Fibroblast of the conjunctiva (primary cell): ENCODE measurements around the gene RBMS1.
A peak's percentile ranks its signal among the peaks of the same experiment; 100 is the strongest.

Experiments used
- DNase-seq: peaks from one replicate; pipeline ENCODE4 v3.0.0-alpha.2; 2010; ENCODE audit warnings: low read depth

RBMS1 gene

DNA sequence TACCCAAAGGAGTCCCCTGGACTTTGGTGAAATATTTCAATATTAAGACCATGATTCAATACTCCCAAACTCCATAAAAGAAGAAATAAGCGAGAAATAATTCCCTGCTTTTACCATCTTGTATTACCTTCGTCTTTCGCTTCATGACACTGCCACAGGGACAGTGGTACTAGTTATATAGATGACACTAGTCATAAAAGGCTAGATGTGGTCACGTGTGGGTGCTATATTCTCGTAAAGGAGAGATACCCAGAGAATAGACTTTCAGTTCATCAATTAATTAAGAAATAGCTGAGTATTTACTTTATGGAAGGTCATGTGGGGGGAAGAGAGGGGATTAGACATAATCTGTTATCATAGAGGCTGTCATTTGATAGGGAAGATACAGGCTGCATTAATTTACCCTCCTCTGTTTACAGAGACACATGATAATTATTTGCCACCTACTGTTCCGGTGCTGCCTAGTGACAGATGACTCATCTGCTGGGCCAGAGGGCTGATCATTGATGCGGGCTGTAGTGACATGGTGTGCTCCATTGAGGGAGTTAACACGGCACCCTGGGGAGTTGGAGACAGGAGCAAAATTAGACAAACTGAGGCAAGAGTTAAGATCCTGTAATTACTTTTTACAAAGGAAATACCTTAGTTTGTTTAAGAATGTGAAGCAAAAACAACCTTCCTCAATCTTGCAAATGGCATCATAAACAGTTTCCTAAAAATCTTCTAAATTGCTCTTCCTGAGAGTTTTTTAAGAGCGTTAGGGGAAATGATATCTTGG is 215.3 kb downstream of the RBMS1 start:
- DNase-seq: no peak

- no peak for DNase-seq
Observed at GRCh38 chr2:160277151-160277550, 216.5 kb downstream of the RBMS1 start.

DNA sequence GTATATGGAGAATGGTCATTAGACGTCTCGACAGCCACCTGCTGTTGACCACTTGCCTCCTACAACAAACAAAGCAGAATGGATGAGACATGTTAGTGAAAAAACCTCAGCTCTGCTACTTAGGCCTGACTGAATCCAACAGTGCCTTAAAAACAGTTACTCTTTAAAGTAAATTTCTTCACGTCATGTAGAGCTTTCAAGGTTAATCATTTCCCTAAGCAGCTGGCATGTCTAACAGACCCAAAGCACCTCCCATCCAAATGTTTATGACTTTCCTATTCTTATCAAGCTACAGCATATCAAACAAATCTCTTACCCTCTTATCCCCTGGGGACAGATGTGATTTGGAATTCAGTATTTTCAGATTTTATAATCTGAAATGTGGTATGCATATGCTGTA is 218.0 kb downstream of the RBMS1 start:
- DNase-seq: no peak

- no peak for DNase-seq
Observed at GRCh38 chr2:160271171-160272086, 222.2 kb downstream of the RBMS1 start.

DNA sequence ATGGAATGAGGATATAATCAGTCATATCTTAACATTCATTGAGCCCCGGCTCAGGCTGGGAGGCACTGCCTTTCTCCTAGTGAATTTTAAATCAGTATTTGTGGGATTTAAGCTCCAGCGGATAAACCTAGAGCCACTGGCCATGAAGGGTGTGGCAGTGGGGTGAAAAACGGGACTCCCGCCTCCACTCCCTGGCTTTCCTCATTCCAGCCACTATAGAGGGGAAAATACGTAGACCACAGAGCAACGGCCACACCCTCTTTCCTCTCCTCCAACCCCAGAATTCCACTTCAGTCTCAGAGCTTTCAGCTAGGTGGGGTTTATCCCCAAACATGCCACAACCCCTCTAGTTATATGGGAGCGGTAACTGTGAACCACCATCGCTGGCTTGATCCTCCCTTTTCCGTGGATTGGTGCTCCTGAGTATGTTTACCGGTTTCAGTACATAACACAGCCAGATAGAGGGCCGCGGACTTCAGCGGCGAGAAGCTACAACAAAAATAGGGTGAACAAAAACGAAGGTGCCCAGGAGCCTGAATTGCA is 223.0 kb downstream of the RBMS1 start:
- DNase-seq: no peak

DNA sequence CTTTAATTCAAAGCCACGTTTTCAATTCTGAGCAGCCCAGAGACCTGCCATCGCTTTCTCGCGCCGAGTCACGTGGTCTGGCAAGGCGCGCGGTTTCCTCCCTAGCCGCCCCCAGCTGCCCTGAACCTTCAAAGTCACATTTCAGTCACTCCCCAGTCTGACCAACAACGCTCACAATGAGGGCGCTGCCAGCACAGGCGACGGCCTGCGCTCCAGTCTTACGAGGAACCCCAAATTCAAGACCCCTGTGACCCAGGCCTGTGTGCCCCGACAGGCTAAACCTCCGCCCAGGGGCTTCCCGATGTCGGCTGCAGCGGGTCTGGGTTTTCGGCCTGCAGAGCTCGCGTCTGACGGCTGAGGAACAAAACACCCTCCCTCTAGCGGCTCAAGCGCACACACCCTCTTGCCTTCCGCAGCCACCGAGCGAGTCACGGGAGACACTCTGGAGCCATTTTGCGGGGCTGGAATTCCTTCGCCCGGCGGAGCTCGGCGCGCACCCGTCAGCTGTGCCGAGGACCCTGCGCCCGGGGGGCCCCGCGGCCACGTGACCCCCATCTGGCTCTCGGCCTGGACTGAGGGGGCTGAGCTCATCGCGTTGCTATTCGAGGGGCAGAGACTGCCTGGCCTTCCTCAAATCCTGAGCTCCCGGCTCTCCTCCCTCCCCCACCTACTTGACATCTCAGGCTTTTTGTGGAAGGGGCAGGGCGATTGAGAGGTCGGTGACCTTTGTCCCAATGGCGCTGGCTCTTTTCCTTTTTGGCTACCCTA is 223.6 kb downstream of the RBMS1 start:
- peak; percentile 89 for DNase-seq

GRCh38 chr2:160269365-160269764 is 224.2 kb downstream of the RBMS1 start:
- DNase-seq: no peak

DNA sequence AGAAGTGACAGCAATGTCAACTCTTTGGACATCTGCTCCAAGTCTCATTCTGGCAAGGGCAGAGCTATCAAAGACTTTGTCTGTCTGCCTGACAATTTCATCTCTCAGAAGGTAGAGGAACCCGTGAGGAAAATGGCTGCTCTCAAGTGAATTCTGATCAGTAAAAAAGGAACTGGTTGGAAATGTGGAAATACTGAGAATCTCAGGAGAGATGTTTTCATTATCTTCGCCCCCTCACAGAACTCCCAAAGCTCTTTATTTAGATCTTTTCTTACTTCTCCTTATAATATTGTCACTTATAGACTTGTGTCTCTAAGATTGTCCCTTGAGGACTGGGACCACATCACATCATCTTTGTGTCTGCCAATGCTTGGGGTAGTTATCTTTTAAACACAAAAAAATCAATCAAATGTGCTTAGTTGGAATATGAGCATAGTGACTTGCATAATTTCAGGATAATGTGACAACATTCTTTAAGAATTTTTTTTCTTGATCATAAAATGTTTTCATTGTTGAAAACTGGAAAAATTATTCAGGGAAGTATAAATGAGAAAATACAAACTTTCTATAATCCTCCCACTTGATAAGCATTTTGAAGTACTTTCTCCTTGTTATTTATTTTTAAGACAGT is 225.3 kb downstream of the RBMS1 start:
- no peak for DNase-seq

DNA sequence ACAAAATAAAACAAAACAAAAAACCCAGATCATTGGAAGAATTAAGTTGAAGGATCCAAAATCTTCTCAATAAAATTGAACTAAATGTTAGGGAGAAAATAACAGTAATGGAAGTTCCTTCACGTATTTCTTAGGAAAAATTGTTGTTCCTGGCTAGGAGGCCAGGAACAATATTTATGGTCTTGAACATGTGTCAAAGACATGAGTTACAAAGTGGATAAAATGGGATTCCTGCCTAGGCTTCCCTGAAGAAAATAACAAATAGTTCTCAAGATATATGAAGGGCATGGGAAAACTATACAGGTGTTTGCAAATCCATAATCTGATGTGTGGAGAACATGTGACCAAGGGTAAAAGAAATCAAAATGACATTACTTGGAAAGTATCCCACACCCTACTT is 225.9 kb downstream of the RBMS1 start:
- no peak for DNase-seq

- no peak for DNase-seq
Observed at GRCh38 chr2:160267022-160267421, 226.6 kb downstream of the RBMS1 start.

DNA sequence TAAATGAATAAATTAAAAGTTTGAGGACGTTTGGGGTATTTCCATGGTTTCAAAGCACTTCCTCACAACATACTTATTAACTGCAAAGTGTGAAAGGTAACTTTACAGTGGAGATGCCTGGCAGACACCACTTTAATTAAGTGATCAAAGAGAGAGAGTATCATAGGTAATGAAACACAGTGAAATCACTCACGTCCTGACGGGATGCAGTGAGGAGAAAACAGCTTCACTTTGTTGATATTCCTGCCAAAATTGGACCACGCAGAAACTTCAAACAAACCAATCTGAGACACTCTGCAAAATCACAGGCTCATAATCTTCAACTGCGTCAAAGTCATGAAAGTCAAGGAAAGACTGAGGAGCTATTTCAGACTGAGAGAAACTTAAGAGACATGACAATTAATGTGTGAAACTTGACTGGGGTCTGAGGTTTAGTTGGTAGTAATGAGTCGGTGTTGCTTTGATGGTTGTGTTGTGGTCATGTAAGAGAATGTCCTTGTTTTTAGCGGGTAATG is 227.5 kb downstream of the RBMS1 start:
- DNase-seq: no peak

DNA sequence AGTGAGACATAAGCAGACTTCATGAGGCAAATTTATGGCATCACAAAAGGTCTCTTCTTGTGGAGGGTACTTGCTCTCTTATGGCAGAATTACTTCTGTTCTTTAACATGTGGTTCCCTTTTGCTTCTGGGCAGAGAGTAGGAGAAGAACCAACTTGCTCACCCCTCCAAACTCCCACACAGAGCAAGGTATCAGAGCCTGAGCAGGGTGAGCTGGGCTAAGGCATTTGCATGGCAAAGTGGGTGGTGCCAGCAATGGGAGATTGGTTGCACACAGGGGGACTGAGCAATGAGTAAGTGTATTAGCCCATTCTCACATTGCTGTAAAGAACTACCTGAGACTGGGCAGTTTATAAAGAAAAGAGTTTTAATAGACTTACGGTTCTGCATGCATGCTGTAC is 229.3 kb downstream of the RBMS1 start:
- no peak for DNase-seq

- DNase-seq: no peak
Observed at GRCh38 chr2:160261732-160262131, 231.9 kb downstream of the RBMS1 start.

DNA sequence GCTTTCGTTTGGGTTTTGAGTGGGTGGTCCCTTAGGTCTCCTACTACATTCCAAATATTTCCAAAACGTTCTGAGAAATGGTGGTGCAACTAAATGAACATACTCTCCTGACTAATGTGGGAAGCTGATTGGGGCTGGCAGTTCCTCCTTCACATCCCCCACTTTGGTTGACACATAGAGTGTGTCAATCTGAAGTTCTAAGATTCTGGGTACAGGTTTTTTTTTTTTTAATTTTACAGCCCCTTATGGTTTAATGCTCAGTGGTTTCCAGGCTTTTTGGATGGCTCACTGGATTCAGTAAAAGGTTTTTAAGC is 235.2 kb downstream of the RBMS1 start:
- DNase-seq: no peak

GRCh38 chr2:160257743-160258491 is 235.7 kb downstream of the RBMS1 start:
- DNase-seq: no peak

GRCh38 chr2:160257041-160257742 is 236.4 kb downstream of the RBMS1 start:
- no peak for DNase-seq

DNA sequence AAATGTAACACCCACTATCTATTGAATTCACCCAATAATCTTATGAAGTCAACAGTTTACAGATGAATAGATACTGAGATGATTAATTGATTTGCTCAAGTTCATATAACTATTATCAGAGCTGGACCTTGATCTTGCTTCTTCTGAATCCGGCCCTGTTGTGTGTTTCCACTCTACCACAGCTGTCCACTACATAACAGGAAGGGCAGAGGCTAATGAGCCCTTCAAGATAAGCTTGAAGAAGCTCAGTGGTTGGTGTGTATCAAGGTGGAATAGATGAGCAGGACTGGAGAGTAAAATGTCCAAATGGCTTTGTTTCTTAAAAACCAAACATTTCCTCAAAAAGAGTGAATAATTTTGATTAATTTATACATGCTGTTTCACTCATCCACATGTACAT is 237.1 kb downstream of the RBMS1 start:
- no peak for DNase-seq

- DNase-seq: no peak
Observed at GRCh38 chr2:160255408-160255807, 238.2 kb downstream of the RBMS1 start.

DNA sequence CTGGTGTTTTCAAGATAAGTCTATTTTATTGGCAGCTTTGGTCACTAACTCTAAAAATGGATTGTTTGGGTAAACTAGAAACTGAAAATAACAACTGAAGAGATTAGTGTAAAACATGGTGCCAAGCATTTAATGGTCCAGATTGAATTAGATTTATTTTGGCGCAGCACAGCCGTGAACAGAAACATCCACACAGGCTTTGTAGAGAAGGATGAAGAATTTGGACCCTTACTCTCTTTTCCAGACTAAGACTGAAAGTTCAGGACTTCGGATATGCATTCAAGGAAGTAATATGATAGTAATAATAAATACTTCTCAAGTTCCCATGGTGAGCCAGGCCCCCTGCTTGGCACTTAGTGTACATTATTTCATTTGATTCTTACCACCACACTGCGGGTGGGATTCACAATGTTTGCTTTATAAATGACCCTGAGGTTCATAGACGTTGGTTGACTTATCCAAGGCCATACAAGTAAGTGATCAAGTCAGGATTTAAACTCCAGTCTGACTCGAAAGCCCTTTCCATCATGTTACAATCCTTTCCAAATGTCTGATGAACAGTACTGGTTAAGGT is 239.3 kb downstream of the RBMS1 start:
- DNase-seq: no peak
